ENCODE results near the gene DKKL1.

DNA sequence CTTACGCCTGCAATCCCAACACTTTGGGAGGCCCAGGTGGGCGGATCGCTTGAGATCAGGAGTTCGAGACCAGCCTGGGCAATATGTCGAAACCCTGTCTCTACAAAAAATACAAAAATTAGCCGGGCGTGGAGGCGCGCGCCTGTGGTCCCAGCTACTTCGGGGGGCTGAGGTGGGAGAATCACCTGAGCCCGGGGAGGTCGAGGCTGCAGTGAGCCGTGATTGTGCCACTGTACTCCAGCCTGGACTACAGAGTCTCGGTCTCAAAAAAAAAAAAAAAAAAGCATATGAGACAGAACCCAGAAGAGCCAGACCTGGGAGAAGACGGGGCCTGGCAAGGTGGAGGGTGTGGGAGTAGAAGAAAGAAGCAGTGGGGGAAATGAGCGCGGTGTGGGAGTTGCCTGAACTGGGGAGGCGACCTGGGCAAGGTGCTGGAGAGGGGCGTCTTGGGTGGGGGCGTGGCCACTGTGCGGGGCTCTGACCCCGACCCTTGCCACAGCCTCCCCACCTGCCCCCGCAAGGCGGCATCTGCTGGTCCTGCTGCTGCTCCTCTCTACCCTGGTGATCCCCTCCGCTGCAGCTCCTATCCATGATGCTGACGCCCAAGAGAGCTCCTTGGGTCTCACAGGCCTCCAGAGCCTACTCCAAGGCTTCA, 533 bp downstream of the DKKL1 start:
- TF ChIP-seq, protein P1, sequence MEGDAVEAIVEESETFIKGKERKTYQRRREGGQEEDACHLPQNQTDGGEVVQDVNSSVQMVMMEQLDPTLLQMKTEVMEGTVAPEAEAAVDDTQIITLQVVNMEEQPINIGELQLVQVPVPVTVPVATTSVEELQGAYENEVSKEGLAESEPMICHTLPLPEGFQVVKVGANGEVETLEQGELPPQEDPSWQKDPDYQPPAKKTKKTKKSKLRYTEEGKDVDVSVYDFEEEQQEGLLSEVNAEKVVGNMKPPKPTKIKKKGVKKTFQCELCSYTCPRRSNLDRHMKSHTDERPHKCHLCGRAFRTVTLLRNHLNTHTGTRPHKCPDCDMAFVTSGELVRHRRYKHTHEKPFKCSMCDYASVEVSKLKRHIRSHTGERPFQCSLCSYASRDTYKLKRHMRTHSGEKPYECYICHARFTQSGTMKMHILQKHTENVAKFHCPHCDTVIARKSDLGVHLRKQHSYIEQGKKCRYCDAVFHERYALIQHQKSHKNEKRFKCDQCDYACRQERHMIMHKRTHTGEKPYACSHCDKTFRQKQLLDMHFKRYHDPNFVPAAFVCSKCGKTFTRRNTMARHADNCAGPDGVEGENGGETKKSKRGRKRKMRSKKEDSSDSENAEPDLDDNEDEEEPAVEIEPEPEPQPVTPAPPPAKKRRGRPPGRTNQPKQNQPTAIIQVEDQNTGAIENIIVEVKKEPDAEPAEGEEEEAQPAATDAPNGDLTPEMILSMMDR (IDR thresholded peaks at IDR 0.05) = no peak
- no peak for TF ChIP-seq EP300 (IDR thresholded peaks at IDR 0.05; ENCODE audit: borderline replicate concordance in 1 of 2, low read depth in 1 of 2, low read length in 1 of 2)

Measured in SK-N-SH (cell line).